K562 (cell line): ENCODE measurements around the gene CCNL1. TPM values are rescaled to one million over a fixed set of nuclear protein-coding genes. Genes with fewer than 3 reads are reported as not detected.

Source experiments
- CTBP1 ChIP-seq: fragments of 450-650 bp; IDR thresholded peaks from 2 replicates; pipeline ENCODE4 v1.6.1; 2016; ENCODE audit warnings: borderline replicate concordance
- DNMT1 ChIP-seq: fragments of 450-650 bp; IDR thresholded peaks from 2 replicates; pipeline ENCODE4 v1.6.1; 2016; ENCODE audit warnings: antibody characterized with exemption, mild to moderate bottlenecking
- E2F5 ChIP-seq: sonication (generic); formaldehyde crosslinking; IDR thresholded peaks from 2 replicates; pipeline ENCODE4 v1.8.0; 2022; ENCODE audit warnings: mild to moderate bottlenecking, missing genetic modification reagents
- HNRNPH1 ChIP-seq: fragments of 200-400 bp; formaldehyde crosslinking; optimal IDR thresholded peaks from 2 replicates; pipeline ENCODE3; 2017; ENCODE audit warnings: low read depth, mild to moderate bottlenecking, low read length, moderate library complexity
- SNRNP70 ChIP-seq: fragments of 200-400 bp; formaldehyde crosslinking; optimal IDR thresholded peaks from 2 replicates; pipeline ENCODE3; 2017; ENCODE audit warnings: low read depth, low read length
- SREBF1 ChIP-seq: fragments of 150-350 bp; IDR thresholded peaks from 2 replicates; pipeline ENCODE4 v1.6.1; 2014; ENCODE audit warnings: antibody characterized with exemption, low read depth, low read length, borderline replicate concordance
- ZNF274 ChIP-seq: IDR thresholded peaks from 2 replicates; pipeline ENCODE4 v1.6.1; 2011; ENCODE audit warnings: low read depth, mild to moderate bottlenecking, low read length, moderate library complexity, borderline replicate concordance
- ZNF436 ChIP-seq: fragments of 250-450, 450-650 bp; sonication (Bioruptor Pico); formaldehyde crosslinking; IDR thresholded peaks from 2 replicates; pipeline ENCODE4 v1.7.0; 2020; ENCODE audit warnings: mild to moderate bottlenecking
- ZSCAN32 ChIP-seq: fragments of 450-650 bp; formaldehyde crosslinking; IDR thresholded peaks from 2 replicates; pipeline ENCODE4 v1.4.0; 2020; ENCODE audit warnings: mild to moderate bottlenecking, moderate library complexity
- polyA plus RNA-seq, 8 experiments: library from polyadenylated mRNA; depleted of rRNA in 4 of 8; stranded (reverse) in 5 of 8; unstranded in 3 of 8; fragments of >200 nt; fragmentation: Nextera tagmentation in 2 of 8; fragmentation: Illumina TruSeq in 1 of 8; extraction: Ambion mirVana in 2 of 8; extraction: Trizol in 1 of 8; gene quantifications; 2 replicates each; pipeline versions ENCODE4 v1.2.1 to v1.2.3, GENCODE V29; 2011 to 2014; ENCODE audit warnings: inconsistent platforms in 1 of 8, missing spikeins in 1 of 8
- total RNA-seq, 7 experiments: library from RNA; depleted of rRNA in 6 of 7; stranded (reverse); fragments of >200 nt in 6 of 7; fragmentation: Illumina TruSeq in 2 of 7; extraction: Trizol in 2 of 7; gene quantifications; 2 replicates each; pipeline versions ENCODE4 v1.2.1 to v1.2.3, GENCODE V29; 2011 to 2021; ENCODE audit warnings: low replicate concordance in 1 of 7
- TF ChIP-seq, protein P1 (sequence below): fragments of 250-450 bp; sonication (Bioruptor Pico); IDR thresholded peaks from 2 replicates; pipeline ENCODE4 v1.5.0; 2021; ENCODE audit warnings: mild to moderate bottlenecking, moderate library complexity
- TF ChIP-seq, protein P2 (sequence below): fragments of 450-650 bp; IDR thresholded peaks from 2 replicates; pipeline ENCODE4 v1.6.1; 2017; ENCODE audit warnings: antibody characterized with exemption, mild to moderate bottlenecking
- TF ChIP-seq, protein P3 (sequence below): sonication (generic); formaldehyde crosslinking; IDR thresholded peaks from 2 replicates; pipeline ENCODE4 v1.8.1; 2023; ENCODE audit warnings: missing genetic modification reagents, mild to moderate bottlenecking, borderline replicate concordance

CCNL1 gene
- total and polyA plus RNA-seq, 9 of the 15 experiments (the other 6 are each of a cell fraction or from before 2014, with no cell fraction given) = 16.1 to 186 (median 132) TPM

DNA sequence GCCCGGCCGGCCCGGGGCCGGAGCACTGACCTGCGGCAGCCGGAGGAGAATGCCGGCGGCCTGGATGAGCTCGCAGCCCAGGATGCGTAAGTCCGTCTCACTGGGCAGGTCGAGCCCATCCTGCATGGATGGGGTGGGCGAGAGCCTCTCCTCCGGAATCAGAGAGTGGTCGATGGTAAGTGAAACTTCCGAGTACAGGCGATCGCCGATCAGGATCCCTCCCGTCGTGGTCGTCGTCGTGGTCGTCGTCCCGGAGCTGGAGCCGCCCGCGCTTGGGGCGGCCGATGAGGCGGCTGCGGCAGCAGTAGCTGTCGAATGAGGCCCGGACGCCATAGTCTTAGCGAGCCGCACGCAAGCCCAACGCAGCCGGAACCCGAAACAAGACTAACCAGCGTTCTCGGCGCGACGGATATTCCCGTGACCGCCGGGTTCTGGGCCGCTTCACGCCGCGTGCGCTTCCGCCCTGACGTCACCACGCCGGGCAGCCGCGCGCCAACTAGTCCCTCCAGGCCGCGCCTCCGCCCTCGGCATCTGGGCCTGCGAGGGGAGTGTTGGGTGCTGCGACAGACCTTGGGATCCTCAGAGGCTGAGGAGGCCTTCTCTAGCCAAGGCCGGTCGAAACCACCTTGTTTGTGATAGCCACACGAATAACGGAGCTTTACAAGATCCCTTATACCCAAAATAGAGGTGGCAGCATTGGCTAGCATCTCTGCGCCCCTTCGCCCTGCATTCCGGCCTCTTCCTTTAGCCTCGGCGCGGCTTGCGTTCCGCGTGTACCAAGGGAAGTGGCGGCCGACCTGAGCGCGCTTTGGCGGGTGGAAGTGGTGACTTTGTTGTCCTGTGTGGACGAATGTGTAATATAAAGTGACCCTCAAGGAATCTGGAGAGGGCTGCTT is at the start of gene CCNL1 (continued):
- TF ChIP-seq ZSCAN32 (CRISPR knock-in tag) (no peak), CTBP1 (peak; percentile 96), E2F5 (CRISPR knock-in tag) (peak; percentile 95), SREBF1 (no peak), HNRNPH1 (no peak), SNRNP70 (no peak), ZNF274 (peak; percentile 59; the same call in 1 of the 2 replicates), ZNF436 (CRISPR knock-in tag) (no peak), DNMT1 (no peak)
- TF ChIP-seq, protein P1, sequence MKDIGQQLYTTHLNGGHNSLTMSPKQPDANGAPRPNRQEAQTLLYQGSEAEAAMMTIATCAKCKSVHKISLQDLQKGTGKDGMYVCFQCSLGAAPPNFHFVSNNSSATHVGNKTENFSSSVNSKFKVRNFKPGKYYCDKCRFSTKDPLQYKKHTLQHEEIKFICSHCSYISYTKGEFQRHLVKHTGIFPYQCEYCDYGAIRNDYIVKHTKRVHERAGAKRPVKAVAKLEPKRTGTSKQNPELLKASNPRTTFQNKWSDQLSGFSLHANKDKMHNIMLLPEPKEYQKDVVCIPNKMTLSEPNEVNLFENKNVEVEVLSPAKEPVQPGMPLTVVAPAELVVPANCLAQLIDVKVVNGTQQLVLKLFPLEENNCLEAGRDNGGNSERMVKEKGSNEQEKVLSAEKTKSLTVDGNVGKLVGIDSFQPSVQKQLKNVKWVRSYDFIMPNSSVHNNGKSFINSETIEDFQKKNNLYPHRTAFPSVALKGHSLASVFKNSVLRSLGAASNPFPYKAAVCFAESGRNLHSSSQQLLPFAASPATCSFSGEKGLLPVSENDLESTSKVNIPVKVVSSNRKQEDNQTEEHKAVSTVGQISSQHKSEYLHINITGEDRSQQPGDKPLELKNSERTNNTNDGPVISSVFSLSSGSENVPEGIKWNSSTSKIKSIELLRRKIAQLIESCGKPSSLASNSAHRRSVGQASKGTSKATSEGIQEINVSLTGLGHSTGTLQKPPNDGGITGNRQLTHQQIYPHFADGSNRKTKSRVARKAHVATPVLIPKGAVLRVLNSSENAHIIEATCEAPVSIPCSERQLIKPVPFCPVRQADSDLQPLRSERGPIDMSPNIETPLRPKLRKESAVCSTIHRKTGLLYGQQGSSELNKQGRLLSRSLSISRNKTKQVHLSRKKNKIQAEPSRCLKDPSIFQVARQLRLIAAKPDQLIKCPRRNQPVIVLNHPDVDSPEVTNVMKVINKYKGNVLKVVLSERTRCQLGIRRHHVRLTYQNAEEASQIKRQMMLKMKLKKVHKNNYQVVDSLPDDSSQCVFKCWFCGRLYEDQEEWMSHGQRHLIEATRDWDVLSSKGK (CRISPR knock-in tag) = no peak
- TF ChIP-seq, protein P2, sequence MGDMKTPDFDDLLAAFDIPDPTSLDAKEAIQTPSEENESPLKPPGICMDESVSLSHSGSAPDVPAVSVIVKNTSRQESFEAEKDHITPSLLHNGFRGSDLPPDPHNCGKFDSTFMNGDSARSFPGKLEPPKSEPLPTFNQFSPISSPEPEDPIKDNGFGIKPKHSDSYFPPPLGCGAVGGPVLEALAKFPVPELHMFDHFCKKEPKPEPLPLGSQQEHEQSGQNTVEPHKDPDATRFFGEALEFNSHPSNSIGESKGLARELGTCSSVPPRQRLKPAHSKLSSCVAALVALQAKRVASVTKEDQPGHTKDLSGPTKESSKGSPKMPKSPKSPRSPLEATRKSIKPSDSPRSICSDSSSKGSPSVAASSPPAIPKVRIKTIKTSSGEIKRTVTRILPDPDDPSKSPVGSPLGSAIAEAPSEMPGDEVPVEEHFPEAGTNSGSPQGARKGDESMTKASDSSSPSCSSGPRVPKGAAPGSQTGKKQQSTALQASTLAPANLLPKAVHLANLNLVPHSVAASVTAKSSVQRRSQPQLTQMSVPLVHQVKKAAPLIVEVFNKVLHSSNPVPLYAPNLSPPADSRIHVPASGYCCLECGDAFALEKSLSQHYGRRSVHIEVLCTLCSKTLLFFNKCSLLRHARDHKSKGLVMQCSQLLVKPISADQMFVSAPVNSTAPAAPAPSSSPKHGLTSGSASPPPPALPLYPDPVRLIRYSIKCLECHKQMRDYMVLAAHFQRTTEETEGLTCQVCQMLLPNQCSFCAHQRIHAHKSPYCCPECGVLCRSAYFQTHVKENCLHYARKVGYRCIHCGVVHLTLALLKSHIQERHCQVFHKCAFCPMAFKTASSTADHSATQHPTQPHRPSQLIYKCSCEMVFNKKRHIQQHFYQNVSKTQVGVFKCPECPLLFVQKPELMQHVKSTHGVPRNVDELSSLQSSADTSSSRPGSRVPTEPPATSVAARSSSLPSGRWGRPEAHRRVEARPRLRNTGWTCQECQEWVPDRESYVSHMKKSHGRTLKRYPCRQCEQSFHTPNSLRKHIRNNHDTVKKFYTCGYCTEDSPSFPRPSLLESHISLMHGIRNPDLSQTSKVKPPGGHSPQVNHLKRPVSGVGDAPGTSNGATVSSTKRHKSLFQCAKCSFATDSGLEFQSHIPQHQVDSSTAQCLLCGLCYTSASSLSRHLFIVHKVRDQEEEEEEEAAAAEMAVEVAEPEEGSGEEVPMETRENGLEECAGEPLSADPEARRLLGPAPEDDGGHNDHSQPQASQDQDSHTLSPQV = peak; percentile 88
- TF ChIP-seq, protein P3, sequence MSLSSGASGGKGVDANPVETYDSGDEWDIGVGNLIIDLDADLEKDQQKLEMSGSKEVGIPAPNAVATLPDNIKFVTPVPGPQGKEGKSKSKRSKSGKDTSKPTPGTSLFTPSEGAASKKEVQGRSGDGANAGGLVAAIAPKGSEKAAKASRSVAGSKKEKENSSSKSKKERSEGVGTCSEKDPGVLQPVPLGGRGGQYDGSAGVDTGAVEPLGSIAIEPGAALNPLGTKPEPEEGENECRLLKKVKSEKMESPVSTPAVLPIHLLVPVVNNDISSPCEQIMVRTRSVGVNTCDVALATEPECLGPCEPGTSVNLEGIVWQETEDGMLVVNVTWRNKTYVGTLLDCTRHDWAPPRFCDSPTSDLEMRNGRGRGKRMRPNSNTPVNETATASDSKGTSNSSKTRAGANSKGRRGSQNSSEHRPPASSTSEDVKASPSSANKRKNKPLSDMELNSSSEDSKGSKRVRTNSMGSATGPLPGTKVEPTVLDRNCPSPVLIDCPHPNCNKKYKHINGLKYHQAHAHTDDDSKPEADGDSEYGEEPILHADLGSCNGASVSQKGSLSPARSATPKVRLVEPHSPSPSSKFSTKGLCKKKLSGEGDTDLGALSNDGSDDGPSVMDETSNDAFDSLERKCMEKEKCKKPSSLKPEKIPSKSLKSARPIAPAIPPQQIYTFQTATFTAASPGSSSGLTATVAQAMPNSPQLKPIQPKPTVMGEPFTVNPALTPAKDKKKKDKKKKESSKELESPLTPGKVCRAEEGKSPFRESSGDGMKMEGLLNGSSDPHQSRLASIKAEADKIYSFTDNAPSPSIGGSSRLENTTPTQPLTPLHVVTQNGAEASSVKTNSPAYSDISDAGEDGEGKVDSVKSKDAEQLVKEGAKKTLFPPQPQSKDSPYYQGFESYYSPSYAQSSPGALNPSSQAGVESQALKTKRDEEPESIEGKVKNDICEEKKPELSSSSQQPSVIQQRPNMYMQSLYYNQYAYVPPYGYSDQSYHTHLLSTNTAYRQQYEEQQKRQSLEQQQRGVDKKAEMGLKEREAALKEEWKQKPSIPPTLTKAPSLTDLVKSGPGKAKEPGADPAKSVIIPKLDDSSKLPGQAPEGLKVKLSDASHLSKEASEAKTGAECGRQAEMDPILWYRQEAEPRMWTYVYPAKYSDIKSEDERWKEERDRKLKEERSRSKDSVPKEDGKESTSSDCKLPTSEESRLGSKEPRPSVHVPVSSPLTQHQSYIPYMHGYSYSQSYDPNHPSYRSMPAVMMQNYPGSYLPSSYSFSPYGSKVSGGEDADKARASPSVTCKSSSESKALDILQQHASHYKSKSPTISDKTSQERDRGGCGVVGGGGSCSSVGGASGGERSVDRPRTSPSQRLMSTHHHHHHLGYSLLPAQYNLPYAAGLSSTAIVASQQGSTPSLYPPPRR = peak; percentile 81; the same call in 1 of the 2 replicates
